HEK293 (cell line): ENCODE results near the gene TMEM134.

Experiments used
- CTCF ChIP-seq: fragments of 450-650 bp; formaldehyde crosslinking; IDR thresholded peaks from 2 replicates; pipeline ENCODE4 v1.5.1; 2016; ENCODE audit warnings: missing biosample characterization, missing genetic modification characterization
- FEZF1 ChIP-seq: fragments of 450-650 bp; formaldehyde crosslinking; IDR thresholded peaks from 2 replicates; pipeline ENCODE4 v1.5.1; 2016; ENCODE audit warnings: missing biosample characterization, missing genetic modification characterization
- GLI4 ChIP-seq: fragments of 450-650 bp; formaldehyde crosslinking; IDR thresholded peaks from 2 replicates; pipeline ENCODE4 v1.5.1; 2016; ENCODE audit warnings: missing biosample characterization, missing genetic modification characterization
- KLF16 ChIP-seq: fragments of 450-650 bp; formaldehyde crosslinking; IDR thresholded peaks from 2 replicates; pipeline ENCODE4 v1.5.1; 2017; ENCODE audit warnings: missing biosample characterization, missing genetic modification characterization
- PATZ1 ChIP-seq: fragments of 450-650 bp; formaldehyde crosslinking; IDR thresholded peaks from 2 replicates; pipeline ENCODE4 v1.5.1; 2016; ENCODE audit warnings: missing biosample characterization, missing genetic modification characterization
- REST ChIP-seq: fragments of 450-650 bp; formaldehyde crosslinking; IDR thresholded peaks from 2 replicates; pipeline ENCODE4 v1.5.1; 2016; ENCODE audit warnings: missing biosample characterization, missing genetic modification characterization
- TSHZ1 ChIP-seq: fragments of 450-650 bp; formaldehyde crosslinking; IDR thresholded peaks from 2 replicates; pipeline ENCODE4 v1.5.1; 2016; ENCODE audit warnings: missing biosample characterization, missing genetic modification characterization, borderline replicate concordance
- ZBTB11 ChIP-seq: fragments of 450-650 bp; formaldehyde crosslinking; conservative IDR thresholded peaks from 2 replicates; pipeline ENCODE4 v1.5.1; 2016; ENCODE audit warnings: low read depth, missing biosample characterization, missing genetic modification characterization
- ZBTB7A ChIP-seq: fragments of 450-650 bp; formaldehyde crosslinking; IDR thresholded peaks from 2 replicates; pipeline ENCODE4 v1.5.1; 2016; ENCODE audit warnings: low read depth, missing biosample characterization, missing genetic modification characterization
- ZEB2 ChIP-seq: fragments of 450-650 bp; formaldehyde crosslinking; IDR thresholded peaks from 2 replicates; pipeline ENCODE4 v1.5.1; 2016; ENCODE audit warnings: missing biosample characterization, missing genetic modification characterization
- ZNF354C ChIP-seq: fragments of 450-650 bp; formaldehyde crosslinking; IDR thresholded peaks from 2 replicates; pipeline ENCODE4 v1.5.1; 2016; ENCODE audit warnings: missing biosample characterization, missing genetic modification characterization, low read depth, borderline replicate concordance
- ZNF398 ChIP-seq: fragments of 450-650 bp; formaldehyde crosslinking; IDR thresholded peaks from 2 replicates; pipeline ENCODE4 v1.5.1; 2017; ENCODE audit warnings: missing biosample characterization, missing genetic modification characterization
- ZNF621 ChIP-seq: fragments of 450-650 bp; formaldehyde crosslinking; IDR thresholded peaks from 2 replicates; pipeline ENCODE4 v1.5.1; 2017; ENCODE audit warnings: missing biosample characterization, missing genetic modification characterization
- ZNF658 ChIP-seq: fragments of 450-650 bp; formaldehyde crosslinking; IDR thresholded peaks from 2 replicates; pipeline ENCODE4; 2016; ENCODE audit warnings: missing biosample characterization, missing genetic modification characterization

GRCh38 chr11:67490727-67491065, 21.6 kb upstream of the TMEM134 start:
- TF ChIP-seq ZNF398 (tag by site-specific recombination) (no peak), FEZF1 (tag by site-specific recombination) (no peak), GLI4 (tag by site-specific recombination) (no peak), REST (tag by site-specific recombination) (no peak), TSHZ1 (tag by site-specific recombination) (no peak), ZEB2 (no peak), ZNF658 (no peak), KLF16 (tag by site-specific recombination) (no peak), CTCF (tag by site-specific recombination) (no peak), ZNF354C (no peak), ZNF621 (tag by site-specific recombination) (no peak), ZBTB11 (tag by site-specific recombination) (no peak), PATZ1 (no peak), ZBTB7A (tag by site-specific recombination) (no peak)
